Left hindlimb (tissue), 1 donor: ENCODE results near the gene LMF1.
"Not testable (repeated sequence)": the region's sequence is repeated elsewhere in the genome, so short reads cannot be mapped to it uniquely, and the experiment has no call there.

ENCODE experiments used
- DNase-seq: peaks from one replicate; pipeline ENCODE4 v3.0.0-alpha.2; 2018

Gene LMF1

DNA sequence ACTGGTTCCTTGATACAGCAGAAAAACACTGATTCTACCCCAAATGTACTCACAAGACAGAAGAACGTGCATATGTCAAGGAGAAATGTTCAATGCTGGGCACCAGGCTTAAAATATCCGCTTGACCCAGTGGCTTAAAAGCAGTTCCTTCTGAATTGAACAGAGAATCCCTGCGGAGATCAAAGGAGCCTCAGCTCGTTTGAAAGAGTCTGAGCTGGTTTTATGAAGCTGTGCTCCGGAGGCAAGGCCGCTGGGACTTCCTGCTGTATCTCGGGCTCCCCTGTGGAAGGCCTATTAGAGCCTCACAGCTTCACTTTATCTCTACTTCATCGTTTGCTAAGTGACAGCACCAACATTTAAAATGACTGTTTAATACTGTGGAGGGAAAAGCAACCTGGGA lies 2.2 kb downstream of the LMF1 start:
- no peak for DNase-seq

DNA sequence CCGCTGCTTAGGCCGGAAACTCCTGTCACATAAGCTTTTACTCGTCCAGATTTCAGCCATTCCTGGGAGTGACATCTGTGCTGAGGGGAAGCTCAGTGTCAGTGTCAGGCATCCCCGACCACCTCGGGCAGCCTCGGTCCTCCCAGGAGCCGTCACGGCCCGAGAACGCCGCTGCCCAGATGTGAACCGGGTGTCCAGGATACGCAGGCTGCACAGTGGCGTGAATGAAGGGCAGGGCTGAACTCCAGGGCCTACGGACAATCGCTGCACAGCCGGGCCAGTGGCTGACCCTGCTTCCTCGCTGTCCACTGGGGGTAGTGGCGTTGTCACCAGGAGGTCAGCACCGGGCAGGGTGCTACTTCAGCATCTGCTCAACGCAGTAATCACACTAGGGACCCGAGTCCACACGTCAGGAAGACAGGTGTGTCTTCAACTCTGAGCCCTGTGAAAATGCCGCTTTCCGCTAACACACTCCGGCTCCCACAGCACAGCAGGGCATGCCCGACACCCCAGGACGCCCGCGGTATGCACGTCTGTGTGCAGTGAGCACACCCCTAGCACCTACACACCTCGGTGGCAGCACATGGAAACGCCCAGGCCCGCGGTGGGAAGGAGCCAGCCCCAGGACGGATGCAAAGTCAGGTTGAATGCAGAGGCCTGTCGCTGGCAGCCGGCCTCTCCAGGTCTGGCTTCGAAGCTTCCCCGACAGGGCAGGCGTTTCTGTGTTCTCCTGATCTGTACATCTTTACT lies 3.1 kb downstream of the LMF1 start:
- DNase-seq = no peak

DNA sequence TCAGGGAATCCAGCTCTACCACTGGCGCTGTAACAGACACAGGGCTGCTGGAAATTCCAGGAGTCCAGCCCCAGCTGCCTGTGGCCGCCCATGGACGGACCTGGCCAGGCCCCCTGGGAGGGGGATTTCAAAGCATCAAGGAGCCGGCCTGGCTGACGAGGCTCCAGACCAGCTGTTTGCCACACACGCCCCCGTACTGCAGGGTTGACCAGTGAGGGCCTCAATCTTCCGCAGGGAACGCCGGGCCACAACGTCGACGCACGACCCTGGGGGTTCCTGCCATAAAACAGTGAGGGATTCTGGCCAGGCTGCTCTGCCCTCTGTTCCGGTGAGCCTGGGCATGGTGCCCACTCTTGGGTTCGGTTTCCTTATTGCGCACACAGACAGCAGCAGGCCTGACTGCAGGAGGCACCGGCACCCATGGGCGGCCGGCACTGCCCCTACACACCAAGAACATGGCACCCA lies 3.7 kb downstream of the LMF1 start:
- DNase-seq = no peak

DNA sequence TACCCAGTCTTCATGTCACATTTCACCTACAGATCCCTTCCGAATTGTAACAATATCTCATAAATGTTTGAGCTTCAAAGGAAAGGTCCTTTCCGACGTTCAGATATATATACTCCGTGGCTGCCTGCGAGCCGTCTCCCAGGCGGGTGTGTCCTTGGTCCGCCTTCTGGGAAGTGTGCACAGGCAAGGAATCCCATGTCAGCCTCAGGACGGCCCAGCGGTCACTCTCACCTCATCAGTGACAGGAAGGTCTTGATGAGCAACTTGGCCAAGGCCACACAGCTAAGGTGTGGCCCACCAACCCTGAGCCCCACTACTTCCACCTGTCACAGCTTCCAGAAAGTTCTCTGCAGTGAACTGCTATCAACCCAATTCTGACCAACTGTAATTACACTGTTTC lies 4.3 kb downstream of the LMF1 start:
- no peak for DNase-seq

DNA sequence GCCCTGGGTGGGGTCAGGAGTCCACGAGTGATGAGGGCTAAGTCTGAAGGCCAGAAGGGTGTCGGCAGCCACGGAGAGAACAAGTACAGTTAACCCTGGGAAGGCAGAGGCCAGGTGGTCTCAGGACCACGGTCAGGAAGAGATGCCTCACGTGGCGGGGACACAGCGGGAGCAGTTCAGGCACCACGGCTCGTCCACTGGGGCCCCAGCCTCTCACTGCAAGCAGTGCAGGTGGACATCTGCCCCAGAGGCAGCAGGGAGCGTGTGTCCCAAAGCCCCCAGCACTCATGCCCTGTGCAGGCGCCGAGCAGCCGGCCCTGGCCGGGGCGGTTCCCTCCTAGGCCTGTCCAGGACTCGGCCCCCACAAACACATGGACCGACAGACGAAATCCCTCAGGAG lies 4.7 kb downstream of the LMF1 start:
- DNase-seq = no peak

DNA sequence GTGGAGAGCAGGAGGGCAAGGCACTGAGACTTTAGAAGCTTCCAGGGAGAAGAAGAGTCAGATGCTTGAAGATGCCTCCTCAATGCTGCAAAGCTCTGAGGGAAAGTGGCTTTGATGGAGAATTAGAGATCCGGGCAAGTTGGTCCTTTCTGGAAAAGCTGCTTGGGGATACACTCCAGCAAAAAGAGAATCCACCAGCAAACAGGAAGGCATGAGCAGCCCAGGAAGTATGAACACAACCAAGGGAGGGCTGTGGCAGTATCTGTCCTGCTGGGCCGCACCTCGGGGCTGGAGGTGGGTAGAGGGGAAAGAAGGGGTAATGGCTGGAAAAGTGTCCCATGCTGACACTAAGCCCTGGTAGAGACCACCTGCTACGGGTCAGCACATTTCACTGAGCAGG lies 5.3 kb downstream of the LMF1 start:
- no peak for DNase-seq

DNA sequence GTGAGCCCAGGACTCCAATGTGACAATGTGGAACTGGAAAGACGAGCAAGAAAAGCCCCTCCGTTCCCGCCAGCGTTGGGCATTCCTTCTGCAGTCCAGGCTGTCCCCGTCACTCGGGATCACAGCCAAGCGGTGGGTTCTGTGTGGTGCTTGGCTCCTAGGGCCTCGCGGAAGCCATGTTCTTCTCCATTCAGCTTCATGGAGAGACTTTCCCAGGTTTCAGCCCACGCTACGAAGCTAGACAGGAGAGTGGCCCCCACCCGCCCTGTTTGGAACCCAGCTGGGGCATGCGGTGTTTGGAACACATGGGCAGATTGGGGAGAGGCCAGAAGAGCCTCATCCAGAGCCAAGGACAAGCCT lies 5.8 kb downstream of the LMF1 start:
- no peak for DNase-seq

DNA sequence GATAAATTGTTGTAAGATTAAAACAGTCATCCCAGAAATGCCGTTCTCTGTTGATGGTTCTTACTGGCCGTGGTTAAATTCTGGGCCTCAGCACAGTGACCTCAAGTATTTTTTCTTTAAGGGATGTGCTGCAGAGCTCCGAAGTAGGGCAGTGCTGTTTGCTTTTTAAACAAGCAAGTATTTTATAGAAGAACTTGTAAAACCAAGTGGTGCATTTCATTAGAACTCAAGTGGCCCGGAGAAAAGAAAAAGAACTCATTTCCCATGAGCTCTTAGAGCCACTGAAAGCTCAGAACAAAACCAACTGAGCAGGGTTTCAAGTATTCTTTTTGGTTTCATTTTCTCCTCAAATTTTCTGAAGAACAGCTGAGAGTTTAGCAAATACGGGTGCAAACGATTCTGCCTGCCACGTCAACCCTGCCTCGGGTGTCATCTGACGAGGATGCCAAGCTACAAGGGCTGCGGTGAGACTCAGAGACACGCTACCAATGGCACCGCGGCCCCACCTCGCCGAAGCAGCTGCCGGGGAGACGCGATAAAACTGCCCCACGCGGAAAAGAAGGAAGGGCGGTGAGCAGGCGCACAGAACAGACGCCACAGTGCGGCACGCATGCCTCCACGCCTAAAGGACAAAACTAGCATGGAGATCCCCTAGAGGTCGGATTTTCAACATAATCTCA lies 6.3 kb downstream of the LMF1 start:
- no peak for DNase-seq

DNA sequence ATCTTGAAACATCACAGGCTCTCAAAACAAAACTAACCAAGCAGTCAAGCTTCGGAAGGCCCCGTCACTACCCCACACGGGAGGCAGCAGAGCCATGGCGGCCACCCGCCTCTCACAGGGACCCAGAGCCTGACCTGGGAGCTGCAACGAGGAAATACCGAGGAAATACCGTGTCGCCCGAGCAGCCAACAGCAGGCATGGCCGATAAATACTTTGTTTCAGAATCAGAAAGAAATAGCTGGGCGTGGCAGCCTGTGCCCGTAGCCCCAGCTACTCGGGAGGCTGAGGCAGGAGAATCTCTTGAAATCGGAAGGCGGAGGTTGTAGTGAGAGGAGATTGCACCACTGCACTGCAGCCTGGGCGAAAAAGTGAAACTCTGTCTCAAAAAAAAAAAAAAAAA lies 6.9 kb downstream of the LMF1 start:
- no peak for DNase-seq

DNA sequence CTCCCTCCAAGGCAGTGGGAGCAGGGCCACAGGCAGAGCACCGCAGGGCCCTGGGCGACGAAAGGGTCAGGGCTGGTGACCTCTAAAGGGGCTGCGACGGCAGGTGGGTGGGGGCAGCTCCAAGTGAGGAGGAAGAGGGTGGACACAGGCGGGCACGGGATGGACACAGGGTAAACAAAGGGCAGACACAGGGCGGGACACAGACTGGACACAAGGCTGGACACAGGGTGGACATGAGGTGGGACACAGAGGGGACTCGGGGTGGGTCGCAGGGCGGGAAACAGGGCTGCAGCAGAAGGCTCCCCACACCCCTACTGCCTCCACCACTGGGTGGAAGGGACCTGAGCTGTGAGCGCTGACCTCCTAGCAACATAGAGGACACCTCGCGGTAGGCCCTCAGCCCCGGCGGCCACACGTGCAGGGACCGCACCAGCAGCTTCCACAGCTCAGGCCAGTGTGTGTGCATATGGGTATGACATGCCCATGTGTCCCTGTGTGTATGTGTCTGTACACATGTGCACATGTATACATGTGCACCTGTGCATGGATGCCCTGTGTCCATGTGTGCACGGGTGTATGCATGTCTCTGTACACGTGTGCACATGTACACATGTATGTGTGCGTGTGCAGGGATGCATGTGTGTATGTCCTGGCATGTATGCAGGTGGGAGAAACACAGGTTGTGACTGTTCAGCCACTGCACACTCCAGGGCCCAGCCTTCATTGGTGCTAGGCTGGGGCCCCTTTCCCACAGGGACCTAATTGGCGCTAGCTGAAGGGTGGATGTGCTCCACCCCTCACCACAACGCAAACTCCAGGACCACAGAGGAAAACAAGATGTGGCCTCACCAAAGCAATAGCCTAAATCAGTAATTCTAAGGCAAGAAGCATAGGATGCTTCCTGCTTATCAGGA lies 7.6 kb downstream of the LMF1 start:
- DNase-seq = no peak

DNA sequence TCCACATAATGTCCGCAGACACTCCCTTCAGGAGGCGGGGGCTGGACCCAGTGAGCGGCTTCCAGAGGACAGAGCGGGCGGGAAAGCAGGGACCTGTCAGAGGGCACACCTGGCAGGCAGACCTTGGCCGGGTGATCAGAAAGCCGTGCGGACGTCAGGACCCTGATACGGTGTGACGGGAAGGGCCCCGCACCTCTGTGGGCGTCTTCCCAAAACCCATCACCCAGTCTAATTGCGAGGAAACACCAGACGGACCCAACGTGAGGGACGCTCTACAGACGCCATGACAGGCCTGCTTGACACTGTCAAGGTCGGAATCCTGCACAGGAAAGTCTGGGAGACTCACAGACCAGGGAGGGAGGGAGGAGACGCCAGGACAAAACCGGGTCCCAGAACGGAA lies 8.4 kb downstream of the LMF1 start:
- no peak for DNase-seq

DNA sequence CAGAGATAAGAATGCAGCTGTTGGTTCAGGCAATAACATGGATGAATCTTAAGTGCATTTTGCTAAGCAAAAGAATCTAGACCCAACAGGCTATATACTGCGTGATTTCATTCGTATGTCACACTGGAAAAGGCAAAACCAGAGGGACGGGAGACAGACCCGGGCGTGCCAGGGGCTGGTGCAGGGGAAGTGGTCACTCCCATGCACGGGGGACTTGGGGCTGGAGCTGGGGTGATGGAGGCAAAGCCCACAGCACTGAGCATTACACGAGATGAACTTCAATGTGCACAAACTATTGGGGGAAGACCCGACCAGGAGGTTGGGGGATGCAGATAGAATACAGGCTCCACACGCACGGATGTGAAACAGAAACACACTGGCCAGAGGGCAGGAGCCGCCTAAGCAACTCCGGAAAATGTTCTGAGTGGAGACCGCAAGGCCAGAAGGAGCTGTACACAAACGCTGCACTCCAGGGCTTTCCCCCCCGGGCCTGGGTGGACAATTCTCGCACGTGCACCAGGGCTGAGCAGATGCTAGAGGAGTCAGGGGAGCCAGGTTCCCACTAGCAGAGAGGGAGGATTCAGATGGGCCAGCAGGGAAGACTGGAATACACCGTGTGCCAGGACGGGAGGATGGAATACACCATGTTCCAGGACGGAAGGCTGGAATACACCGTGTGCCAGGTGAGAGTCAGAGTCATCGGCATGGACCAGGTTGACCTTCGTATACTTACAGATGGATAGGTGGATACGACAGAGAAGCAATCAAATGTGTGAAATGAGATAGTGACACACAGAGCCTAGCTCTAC lies 11.3 kb downstream of the LMF1 start:
- no peak for DNase-seq

DNA sequence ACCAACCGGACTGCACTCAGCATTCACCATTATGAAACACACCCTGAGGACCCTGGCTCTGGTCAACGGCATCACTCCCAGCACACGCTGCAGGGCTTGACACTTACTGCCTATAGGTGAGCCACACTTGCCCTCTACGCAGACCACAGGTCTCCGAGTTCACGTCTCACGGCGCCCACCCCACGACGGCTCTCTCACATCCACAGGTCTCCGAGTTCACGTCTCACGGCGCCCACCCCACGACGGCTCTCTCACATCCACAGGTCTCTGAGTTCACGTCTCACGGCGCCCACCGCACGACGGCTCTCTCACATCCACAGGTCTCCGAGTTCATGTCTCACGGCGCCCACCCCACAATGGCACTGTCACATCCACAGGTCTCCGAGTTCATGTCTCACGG lies 15.0 kb downstream of the LMF1 start:
- not testable (repeated sequence) for DNase-seq

DNA sequence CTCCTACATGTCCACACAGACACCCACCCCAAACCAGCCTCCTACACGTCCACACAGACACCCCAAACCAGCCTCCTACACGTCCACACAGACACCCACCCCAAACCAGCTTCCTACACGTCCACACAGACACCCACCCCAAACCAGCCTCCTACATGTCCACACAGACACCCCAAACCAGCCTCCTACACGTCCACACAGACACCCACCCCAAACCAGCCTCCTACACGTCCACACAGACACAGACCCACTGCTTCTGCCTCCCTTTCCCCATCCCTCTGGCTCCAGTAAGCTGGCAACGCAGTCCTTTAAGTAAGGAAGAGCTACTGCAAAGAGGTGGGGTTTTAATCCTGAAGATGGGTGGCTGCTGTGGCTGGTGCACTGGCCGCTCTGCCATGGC lies 17.0 kb downstream of the LMF1 start:
- DNase-seq = not testable (repeated sequence)

DNA sequence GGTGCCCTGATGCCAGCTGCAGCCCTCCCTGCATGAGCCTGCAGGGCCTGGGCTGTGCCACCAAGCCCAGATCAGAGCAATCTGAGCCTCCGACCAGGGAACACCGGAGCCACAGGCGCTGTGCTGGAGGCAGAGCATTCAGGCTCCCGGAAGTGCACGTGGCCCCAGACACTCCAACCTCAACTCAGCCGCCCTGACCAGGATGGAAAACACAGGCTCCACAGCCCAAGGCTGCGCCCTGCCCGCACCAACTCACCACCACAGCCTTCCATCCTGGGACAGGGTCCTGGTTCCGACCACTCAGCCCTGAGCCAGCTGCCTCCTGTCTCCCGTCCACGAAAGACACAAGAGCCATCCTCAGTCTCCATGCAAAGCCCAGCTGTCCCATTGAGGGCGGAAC lies 18.5 kb downstream of the LMF1 start:
- DNase-seq = no peak

DNA sequence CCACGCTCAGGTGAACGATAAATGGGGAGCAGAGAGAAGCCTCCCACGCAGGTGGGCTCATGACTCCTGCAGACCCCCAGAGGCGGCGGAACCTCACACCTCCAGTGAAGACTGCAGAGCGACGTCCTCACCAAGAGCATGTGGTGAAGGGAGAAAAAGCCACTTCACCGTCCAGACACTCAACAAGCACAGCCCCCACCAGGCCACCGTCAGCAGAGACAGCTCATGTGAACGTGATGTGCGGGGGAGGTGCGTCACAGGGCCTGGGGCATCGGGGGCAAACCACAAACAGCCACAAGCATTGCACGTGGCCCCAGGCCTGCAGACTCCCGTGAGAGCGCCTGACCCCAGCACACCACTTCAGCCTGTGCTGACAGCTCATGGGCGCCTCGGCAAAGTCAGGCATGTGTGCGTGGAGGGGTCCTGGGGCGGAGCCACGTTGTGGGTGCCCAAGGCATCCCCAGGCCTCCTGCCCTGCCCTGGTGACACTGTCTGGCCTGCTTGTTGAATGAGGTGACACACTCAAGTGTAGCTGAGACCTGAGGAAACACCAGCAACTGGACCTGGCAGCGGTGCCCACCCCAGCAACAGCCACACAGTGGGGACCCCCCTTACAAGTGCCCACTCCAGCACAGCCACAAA lies 19.0 kb downstream of the LMF1 start:
- DNase-seq = no peak

DNA sequence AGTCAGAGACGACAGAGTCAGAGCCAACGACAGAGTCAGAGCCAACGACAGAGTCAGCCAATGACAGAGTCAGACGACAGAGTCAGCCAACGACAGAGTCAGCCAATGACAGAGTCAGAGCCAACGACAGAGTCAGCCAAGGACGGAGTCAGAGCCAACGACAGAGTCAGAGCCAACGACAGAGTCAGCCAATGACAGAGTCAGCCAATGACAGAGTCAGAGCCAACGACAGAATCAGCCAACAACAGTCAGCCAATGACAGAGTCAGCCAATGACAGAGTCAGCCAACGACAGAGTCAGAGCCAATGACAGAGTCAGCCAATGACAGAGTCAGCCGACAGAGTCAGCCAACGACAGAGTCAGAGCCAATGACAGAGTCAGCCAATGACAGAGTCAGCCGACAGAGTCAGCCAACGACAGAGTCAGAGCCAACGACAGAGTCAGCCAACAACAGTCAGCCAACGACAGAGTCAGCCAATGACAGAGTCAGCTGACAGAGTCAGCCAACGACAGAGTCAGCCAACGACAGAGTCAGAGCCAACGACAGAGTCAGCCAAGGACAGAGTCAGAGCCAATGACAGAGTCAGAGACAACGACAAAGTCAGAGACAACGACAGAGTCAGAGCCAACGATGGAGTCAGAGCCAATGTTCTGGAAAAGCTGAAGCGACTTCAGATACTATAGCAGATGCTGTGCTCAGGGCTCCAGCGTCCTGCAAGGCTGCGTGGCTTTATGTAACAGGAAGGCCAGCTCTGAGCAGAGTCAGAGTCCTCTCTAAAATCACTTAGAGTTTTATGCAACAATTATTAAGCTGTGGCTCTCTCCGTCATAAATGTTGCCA lies 19.8 kb downstream of the LMF1 start:
- not testable (repeated sequence) for DNase-seq

DNA sequence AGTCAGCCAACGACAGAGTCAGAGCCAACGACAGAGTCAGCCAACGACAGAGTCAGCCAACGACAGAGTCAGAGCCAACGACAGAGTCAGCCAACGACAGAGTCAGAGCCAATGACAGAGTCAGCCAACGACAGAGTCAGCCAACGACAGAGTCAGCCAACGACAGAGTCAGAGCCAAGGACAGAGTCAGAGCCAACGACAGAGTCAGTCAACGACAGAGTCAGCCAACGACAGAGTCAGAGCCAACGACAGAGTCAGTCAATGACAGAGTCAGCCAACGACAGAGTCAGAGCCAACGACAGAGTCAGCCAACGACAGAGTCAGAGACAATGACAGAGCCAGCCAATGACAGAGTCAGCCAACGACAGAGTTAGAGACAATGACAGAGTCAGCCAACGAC lies 22.0 kb downstream of the LMF1 start:
- DNase-seq = not testable (repeated sequence)

DNA sequence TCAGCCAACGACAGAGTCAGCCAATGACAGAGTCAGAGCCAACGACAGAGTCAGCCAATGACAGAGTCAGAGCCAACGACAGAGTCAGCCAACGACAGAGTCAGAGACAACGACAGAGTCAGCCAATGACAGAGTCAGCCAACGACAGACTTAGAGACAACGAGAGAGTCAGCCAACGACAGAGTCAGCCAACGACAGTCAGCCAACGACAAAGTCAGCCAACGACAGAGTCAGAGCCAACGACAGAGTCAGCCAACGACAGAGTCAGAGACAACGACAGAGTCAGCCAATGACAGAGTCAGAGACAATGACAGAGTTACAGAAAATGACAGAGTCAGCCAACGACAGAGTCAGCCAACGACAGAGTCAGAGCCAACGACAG lies 22.9 kb downstream of the LMF1 start:
- not testable (repeated sequence) for DNase-seq

DNA sequence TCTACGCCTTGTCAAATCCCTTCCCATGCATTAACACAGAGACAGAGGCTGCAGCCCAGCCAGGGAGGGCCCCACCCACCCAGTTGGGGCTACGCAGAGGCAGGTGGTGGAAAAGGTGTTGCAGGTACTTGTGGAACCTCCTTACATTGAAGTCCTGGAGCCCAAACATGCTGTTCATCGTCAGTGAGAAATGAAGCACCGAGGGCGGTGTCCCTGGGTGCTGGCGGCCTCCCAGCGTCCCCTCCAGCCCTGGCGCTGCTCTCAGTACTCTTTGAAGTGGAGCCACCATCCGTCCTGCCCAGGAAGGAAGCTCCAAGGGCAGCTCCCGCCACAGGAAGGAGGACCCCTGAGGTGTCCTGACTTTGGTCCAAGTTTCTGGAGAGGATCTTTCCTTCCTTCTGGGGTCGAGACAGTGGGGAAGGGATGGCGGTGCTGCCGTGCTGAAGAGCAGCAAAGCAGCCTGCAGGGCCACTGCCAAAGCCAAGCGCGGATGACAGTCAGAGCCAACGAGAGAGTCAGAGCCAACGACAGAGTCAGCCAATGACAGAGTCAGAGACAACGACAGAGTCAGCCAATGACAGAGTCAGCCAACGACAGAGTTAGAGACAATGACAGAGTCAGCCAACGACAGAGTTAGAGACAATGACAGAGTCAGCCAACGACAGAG lies 23.4 kb downstream of the LMF1 start:
- no peak for DNase-seq

DNA sequence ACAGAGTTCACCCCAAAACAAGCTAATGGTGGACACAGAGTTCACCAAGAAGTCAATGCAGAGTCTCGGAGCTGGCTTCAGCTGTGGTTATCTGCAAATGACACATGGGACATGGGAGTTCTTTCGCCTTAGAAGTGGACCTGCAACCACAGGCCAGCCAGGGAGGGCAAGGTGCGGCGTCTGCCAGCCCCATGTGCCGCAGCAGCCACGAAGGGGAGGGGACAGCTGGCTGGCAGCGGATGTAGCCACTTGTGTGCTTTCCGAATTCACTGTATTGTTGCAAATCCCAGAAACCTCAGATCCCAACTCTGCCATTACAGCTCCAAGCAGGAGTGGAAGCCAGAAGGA lies 24.8 kb downstream of the LMF1 start:
- no peak for DNase-seq
